ENCODE results near the gene OR13C2.
"Not testable (repeated sequence)": the region's sequence is repeated elsewhere in the genome, so short reads cannot be mapped to it uniquely, and the experiment has no call there.

OR13C2 gene, protein sequence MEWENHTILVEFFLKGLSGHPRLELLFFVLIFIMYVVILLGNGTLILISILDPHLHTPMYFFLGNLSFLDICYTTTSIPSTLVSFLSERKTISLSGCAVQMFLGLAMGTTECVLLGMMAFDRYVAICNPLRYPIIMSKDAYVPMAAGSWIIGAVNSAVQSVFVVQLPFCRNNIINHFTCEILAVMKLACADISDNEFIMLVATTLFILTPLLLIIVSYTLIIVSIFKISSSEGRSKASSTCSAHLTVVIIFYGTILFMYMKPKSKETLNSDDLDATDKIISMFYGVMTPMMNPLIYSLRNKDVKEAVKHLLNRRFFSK

DNA sequence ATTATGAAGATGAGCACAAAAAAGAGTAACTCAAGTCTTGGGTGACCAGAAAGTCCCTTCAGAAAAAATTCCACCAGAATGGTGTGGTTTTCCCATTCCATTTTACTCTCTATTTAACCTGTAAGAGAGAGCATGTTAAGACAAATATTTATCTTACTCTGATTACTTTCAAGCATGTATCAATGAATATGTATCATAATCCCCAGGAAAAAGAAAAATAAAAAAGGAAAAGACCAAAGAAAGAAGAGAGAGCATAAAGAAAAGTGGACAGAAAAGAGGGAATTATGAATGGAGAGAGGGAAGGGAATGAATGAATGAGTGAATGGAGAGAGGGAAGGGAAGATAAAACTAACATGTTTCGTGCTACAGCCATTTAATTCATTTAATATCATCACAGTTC, at the start of gene OR13C2:
Gene OR13C2, minus strand, starts transcription at position 101 of the 400 bp plus-strand sequence. Its CDS starts 0 bp downstream, at position 101.
- not testable (repeated sequence) for DNase-seq (ENCODE audit: low spot score)

DNA sequence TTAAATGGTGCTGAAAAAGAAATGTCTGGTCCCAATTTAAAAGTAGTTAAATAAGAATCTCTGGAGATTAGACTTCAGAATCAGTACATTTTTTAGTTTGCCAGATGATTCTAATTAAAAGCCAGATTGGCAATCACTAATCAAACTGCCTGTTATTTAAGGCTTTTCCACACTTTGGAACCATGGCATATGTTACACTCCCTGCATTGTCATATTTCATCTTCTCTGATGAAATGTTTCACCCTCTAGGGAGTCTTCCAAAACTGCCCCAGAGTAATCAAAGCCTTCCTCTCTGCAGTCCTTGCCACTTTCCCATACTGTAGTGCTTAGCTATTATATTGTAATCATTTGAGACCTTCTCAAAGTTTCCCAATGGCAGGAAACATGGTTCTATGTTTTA, 30.0 kb upstream of the OR13C2 start:
- no peak for DNase-seq (ENCODE audit: low spot score)

DNA sequence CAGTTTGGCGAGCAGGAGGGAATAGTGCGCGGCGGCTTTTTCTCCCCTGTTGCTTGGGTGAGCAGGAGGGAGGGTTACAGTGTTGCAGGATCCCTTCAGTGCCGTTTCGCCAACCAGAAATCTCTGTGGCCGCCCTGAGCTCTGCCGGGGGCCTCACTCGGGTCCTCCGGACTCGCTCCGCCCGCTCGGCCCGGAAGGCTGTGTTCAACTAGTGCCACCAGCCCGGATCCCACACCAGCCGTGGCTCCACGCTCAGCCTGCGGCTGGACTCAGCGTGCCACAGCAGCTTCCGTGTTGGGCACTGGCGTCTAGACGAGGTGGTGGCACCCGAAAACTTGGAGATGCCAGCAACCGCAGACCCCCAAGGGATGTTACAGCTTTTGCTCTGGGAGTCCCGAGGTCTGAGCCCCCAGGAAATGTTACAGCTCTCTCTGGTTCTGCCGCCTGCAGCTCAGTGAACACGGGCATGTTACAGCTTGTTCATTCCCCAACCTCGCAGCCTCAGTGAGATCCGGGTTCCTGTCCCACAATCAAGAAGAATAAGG, 28.6 kb upstream of the OR13C2 start:
- no peak for DNase-seq (ENCODE audit: low spot score)

DNA sequence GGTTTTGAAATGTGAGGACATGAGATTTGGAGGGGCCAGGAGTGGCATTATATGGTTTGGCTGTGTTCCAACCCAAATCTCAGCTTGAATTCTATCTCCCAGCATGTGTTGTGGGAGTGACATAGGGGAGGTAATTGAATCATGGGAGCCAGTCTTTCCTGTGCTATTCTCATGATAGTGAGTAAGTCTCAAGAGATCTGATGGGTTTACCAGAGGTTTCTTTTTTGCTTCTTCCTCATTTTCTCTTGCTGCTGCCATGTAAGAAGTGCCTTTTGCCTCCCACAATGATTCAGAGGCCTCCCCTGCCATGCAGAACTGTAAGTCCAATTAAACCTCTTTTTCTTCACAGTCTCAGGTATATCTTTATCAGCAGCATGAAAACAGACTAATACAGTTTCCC, 20.5 kb upstream of the OR13C2 start:
- not testable (repeated sequence) for DNase-seq (ENCODE audit: low spot score)

DNA sequence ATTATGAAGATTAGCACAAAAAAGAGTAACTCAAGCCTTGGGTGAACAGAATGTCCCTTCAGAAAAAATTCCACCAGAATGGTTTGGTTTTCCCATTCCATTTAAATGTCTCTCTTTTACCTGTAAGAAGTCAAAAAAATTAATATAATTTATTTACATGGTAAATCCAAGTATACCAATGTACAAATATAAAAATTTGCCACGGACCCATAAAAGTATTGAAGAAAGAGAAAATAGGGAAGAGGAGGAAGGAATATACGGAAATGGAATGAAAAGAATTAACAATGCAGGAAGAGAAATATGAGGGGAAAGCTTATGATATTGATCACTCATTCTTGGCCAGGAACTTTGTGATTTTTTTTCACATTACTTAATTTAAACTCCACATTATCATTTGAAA, 12.7 kb upstream of the OR13C2 start, which contains the start of gene OR13C9:
Gene OR13C9, minus strand, starts transcription at position 101 of the 400 bp plus-strand sequence. Its CDS starts 0 bp downstream, at position 101.
- DNase-seq (ENCODE audit: low spot score): no peak

DNA sequence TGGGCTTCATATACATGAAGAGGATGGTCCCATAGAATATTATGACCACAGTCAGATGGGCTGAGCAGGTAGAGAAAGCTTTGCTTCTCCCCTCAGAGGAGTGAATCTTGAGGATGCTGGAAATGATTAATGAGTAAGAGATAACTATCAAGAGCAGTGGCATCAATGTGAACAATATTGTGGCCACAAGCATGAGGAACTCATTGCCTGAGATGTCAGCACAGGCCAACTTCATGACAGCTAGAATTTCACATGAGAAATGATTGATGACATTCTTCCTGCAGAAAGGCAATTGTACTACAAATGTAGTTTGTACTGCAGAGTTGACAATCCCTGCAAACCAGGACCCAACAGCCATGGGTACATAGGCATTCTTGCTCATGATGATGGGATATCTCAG, 12.0 kb upstream of the OR13C2 start:
- no peak for DNase-seq (ENCODE audit: low spot score)

DNA sequence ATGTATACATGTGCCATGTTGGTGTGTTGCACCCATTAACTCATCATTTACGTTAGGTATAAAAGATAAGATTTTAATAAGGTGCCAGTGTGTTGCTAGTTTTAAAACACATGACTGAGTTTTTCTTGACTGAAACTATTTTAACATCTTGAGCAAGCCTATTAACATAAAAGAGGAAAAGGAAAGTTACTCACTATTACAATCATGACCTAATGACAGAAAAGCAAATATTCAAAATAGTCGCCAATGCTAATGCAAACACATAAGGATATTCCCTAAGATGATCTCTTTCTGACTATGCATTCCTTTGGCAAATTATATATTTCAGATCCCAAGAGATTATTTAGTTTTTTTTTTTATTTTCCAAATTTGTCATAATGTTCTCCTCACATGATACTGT, 5.8 kb upstream of the OR13C2 start:
- DNase-seq (ENCODE audit: low spot score): no peak

DNA sequence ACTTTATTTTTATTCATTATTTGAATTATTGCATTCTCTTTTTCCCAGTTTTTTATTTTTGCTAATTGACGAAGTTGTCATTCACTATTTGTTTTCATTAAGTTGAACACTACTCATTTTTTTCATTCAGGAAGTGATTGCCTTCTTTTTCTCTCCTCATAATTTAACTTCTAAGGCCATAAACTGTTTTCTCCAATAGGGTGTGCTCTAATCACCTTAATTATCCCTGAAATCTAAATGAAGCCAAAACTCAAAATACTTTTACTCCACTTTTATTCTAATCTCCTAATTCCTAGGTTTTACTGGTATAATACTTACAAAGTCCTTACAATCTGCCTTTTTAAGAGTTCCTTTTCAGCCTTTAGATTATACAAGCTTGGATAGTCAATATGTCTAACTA, 2.9 kb upstream of the OR13C2 start:
- no peak for DNase-seq (ENCODE audit: low spot score)

DNA sequence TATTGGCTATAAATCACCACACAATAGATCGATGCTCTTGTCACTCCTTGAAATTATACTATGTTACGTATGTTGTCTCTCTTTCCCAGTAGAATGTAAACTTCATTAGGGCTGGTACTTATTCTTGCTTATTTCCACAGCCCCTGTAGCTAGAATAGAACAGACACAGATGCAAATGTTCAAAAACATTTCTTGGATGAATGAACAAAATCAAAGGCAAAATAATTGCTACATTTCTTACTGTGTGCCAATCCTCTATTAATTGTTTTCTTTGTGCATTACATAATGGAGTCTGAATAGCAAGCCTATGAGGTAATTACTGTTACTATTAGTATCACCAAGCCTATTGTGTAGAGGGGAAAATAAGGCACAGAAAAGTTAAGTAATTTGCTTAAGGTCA, 725 bp upstream of the OR13C2 start:
- DNase-seq (ENCODE audit: low spot score): no peak

DNA sequence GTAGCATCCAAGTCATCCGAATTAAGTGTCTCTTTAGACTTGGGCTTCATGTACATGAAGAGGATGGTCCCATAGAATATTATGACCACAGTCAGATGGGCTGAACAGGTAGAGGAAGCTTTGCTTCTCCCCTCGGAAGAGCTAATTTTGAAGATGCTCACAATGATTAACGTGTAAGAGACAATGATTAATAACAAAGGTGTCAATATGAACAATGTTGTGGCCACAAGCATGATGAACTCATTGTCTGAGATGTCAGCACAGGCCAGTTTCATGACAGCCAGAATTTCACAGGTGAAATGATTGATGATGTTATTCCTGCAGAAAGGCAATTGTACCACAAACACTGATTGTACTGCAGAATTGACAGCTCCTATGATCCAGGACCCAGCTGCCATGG, 626 bp downstream of the OR13C2 start:
- no peak for DNase-seq (ENCODE audit: low spot score)

DNA sequence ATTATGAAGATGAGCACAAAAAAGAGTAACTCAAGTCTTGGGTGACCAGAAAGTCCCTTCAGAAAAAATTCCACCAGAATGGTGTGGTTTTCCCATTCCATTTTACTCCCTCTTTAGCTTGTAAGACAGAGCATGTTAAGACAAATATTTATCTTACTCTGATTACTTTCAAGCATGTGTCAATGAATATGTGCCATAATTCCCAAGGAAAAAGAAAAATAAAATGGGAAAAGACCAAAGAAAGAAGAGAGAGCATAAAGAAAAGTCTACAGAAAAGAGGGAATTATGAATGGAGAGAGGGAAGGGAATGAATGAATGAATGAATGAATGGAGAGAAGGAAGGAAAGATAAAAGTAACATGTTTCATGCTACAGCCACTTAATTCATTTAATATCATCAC, 6.1 kb downstream of the OR13C2 start, which contains the start of gene OR13C5:
Gene OR13C5, minus strand, starts transcription at position 101 of the 400 bp plus-strand sequence. Its CDS starts 0 bp downstream, at position 101.
- not testable (repeated sequence) for DNase-seq (ENCODE audit: low spot score)

DNA sequence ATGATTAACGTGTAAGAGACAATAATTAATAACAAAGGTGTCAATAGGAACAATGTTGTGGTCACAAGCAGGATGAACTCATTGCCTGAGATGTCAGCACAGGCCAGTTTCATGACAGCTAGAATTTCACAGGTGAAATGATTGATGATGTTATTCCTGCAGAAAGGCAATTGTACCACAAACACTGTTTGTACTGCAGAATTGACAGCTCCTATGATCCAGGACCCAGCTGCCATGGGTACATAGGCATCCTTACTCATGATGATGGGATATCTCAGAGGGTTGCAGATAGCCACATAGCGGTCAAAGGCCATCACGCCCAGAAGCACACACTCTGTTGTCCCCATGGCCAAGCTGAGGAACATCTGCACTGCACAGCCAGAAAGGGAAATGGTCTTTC, 6.7 kb downstream of the OR13C2 start:
- DNase-seq (ENCODE audit: low spot score): not testable (repeated sequence)

DNA sequence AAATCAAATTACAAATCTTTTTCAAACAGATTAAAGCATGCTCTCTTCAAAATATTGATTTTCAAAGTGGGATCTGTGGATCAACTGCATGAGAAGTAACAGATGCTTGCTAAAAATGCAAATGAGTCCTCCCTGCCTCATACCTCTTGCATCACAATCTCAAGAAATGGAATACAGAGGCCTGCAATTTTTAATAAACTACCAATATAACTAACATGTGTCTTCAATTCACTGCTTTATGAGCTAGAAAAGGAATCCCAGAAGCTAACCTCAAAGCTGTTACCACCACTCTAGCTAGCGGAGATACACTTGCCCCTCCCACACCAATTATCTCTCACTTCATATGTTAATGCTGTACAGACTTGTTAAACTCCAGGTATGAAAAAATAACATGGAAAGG, 15.8 kb downstream of the OR13C2 start:
- no peak for DNase-seq (ENCODE audit: low spot score)

DNA sequence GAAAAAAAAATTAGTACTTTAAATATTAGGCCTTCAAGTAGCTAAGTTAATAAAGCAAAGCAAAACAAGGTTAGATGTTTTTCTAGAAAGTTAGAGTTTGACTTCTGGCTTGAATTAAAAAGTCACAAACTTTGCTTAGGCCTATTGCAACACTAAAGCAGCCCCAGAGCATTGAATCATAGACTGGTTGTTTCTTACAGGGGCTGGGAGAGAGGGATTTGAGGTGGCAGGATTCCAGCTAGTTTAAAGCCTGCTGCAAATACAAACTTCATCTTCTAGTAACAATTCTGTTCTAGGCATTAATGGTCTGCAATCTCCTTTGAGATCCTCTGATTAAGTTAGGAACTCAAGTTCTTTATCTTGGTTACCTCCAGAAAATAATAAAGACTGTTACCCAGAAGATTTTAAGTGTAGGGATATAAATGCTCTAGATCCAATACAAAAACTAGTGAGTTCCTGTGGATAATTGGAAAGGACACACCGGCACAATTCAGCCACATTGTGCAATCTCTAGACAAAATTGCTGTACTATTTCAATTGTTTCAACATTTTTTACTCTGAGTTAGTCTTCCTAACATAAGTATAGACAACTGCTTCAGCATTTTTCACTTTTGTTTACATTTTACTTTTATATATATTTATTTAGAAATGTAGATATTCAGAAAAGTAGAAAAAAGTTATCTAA, 18.8 kb downstream of the OR13C2 start:
- no peak for DNase-seq (ENCODE audit: low spot score)

DNA sequence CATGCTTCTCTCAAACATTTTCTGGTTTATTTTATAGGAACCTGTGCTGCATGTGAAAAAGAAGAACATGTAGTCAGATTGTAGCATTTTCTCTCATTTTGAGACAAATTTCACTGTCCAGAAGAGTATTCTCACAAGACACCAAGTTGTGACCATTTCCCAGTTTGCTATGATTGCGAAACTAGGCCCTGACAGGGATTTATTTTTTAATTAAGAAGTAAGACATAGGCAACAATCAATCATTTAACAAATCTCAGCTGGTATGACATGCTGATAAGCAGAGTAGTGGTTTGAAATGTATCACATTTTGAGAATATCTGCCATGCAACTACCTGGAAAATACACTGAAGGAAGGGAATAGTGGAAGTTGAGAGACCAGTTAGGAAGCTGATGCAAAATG, 24.9 kb downstream of the OR13C2 start:
- no peak for DNase-seq (ENCODE audit: low spot score)

DNA sequence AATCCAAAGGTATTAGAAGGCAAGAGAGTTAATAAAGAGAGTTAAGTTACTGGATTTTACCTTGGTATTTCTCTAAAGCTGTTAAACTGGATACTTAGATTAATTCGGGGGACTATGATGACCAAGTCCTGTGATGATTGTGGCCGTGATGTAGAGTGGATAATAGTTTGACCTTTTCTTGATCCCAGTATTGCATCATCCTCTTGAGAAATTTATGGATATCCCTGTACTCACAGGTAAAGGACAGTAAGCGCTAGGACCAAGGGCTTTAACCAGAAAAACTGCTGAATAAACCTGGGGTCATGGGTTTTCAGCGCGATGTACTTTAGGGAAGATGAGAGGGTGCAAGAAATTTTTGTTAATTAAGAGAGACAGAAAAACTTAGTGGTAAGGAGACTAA, 28.2 kb downstream of the OR13C2 start:
- DNase-seq (ENCODE audit: low spot score): no peak

DNA sequence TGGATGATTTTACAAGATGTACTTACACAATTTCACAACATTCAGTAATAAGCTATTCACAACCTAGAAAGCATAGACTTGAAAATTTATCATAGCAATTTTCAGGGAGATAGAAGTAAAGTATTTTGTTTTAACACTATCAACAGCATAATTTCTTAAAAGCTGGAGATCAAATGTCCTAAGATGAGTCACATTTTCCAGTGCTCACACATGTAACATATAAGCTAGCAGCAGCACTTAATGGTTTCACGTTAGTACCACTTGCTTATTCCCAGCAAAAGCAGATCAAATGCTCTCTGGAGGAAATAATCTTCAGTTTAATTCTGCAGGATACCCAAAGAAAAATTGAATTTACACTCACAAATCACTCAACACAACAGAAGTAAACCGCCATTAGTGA, 30.0 kb downstream of the OR13C2 start:
- DNase-seq (ENCODE audit: low spot score): no peak

DNA sequence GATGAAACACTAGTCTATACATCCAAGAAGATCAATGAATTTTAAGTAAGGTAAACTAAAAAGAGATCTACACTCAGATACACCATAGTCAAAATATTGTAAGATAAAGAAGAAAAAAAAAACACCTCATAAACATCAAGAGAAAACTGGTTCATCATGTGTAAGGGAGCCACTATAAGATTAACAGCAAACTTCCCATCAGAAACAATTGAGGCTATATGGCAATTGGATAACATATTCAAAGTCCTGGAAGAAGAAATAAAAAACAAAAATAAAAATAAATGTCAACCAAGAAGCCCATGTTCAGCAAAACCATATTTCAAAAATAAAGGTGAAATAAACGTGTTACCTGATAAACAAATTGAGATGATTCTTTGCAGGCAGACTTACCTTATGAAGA, 32.8 kb downstream of the OR13C2 start:
- DNase-seq (ENCODE audit: low spot score): no peak

DNA sequence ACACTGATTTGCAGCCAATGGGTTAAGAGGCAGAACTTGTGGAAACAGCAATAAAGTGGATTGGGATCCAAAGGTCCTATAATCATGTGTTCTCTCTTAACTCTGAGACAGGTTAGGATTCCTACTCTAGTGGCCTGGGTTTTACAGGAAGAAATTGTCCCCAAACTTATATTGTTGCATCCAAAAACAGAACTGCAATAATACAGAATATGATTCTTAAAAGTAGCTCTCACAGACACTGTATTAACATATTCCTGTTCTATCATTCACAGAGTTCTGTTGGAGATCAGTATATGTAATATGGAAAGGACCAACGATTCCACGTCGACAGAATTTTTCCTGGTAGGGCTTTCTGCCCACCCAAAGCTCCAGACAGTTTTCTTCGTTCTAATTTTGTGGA, 36.6 kb downstream of the OR13C2 start, which contains the start of gene OR13C8:
Gene OR13C8, plus strand, starts transcription at position 301 of the 400 bp plus-strand sequence. Its CDS starts 0 bp downstream, at position 301.
- DNase-seq (ENCODE audit: low spot score): no peak

DNA sequence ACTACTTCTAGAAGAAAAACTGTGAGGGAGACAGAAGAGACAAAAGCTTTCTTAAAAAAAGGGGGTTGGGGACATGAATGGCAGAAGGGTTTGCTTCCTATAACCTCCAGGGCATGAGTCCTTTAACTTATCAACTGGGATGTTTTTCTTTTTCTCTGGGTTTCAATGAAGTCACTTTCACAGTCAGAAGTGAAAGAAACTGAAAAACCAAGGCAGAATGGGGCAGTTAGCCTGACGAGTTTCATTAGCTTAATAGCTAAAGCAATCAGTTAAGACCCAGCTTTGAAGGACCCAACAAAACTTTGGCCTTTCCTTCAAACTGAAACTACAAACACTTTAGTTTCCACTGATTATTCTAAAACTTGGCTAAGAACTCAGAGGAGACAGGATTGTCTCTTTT, 41.1 kb downstream of the OR13C2 start:
- no peak for DNase-seq (ENCODE audit: low spot score)

DNA sequence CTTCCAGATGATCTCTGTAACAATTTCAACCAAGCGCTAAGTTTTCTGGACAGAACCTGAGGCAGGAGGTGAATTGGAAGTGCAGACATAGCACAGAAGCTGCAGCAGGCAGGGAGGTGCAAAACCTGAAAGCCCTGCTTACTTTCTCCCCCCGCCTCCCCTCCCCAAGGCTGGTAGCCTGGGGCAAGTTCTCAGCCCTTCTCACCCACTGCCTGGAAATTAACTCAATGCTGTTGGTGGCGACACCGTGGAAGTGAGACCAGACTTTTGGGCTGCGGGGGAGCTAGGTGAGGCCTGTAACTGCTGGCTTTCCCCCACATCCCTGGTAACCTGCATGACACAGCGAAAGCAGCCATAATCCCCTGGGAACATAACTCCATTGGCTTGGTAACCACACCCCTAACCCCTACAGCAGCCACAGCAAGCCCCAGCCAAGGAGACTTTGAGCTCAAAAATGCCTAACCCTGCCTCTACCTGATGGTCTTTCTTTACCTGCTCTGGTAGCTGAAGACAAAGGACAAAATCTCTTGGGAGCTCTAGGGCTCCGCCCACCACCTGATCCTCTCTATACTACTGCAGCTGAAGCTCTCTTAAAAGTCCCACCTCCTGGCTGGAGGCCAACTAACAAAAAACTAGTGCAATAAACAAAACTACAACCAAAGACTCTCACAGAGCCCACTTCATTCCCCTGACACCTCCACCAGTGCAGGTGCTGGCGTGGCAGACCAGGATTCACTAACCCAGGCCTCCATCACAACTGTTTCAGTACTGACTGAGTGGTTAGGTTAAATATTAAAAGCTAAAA, 48.4 kb downstream of the OR13C2 start:
- no peak for DNase-seq (ENCODE audit: low spot score)

DNA sequence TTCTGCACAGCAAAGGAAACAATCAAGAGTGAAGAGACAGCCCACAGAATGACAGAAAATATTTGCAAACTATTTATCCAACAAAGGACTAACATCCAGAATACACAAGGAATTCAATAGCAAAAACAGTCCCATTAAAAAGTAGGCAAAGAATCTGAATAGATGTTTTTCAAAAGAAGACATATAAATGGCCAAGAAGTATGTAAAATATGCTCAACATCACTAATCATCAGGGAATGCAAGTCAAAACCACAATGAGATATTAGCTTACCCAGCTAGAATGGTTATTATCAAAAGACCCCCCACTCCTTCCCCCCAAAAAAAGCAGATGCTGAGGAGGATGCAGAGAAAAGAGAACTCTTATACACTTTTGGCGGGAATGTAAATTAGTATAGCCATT, 49.9 kb downstream of the OR13C2 start:
- DNase-seq (ENCODE audit: low spot score): no peak
